ENCODE measurements around the gene FXR2. TPM values are rescaled to one million over a fixed set of nuclear protein-coding genes. Genes with fewer than 3 reads are reported as not detected.

The FXR2 gene
- total and polyA plus RNA-seq, 2 experiments from 2014 or later = 10.9 to 24.4 TPM

GRCh38 chr17:7553356-7553755, 61.3 kb downstream of the FXR2 start (continued):
- TF ChIP-seq ZNF462 (CRISPR knock-in tag; IDR thresholded peaks at IDR 0.05) (no peak), JUNB (IDR thresholded peaks at IDR 0.05; ENCODE audit: unreplicated experiment) (no peak), ZNF331 (CRISPR knock-in tag; IDR thresholded peaks at IDR 0.05; ENCODE audit: low read depth) (no peak), REST (IDR thresholded peaks at IDR 0.05; ENCODE audit: unreplicated experiment) (no peak), EZH2 (IDR thresholded peaks at IDR 0.05; ENCODE audit: low read depth, unreplicated experiment) (no peak), NANOG (IDR thresholded peaks at IDR 0.05; ENCODE audit: borderline replicate concordance) (no peak), EZH2phosphoT487 (IDR thresholded peaks at IDR 0.05; ENCODE audit: unreplicated experiment) (no peak), CREB1 (CRISPR knock-in tag; IDR thresholded peaks at IDR 0.05; ENCODE audit: low read depth) (no peak), STAT1 (IDR thresholded peaks at IDR 0.05; ENCODE audit: unreplicated experiment) (no peak)
